RWPE1 (cell line): ENCODE results near the gene SCUBE3.

Experiments
- CTCF ChIA-PET: fragments of 350-600 bp; sonication (Branson Sonifier 250); formaldehyde crosslinking; extraction: SDS; loops from one replicate; lab custom pipeline; 2021; lab: Yijun Ruan, JAX
- POLR2A ChIA-PET: fragments of 400-600 bp; formaldehyde crosslinking; extraction: SDS; loops from one replicate; lab custom pipeline; 2020; ENCODE audit warnings: antibody characterized with exemption; ENCODE audit not compliant: low non-redundant PET; lab: Yijun Ruan, JAX
- DNase-seq: peaks from one replicate; pipeline ENCODE4 v3.0.0; 2012; ENCODE audit warnings: low spot score
- H3K27ac ChIP-seq: fragments of 450-650 bp; 2 replicates; pipeline ENCODE4 v1.5.1; 2017
- TF ChIP-seq, protein P1 (sequence below): fragments of 450-650 bp; conservative IDR thresholded peaks from 2 replicates; pipeline ENCODE4 v1.5.1; 2017; ENCODE audit warnings: low read depth, mild to moderate bottlenecking

Gene SCUBE3

GRCh38 chr6:35259948-35260590, 46.3 kb downstream of the SCUBE3 start:
- ChIA-PET CTCF (interaction anchor here (0.6 kb wide), 2 partner anchors 19 to 82 kb away, joined by 3 to 6 read pairs; partner anchors contain the start of gene PPARD), POLR2A (interaction anchor here (1.0 kb wide), 1 partner anchor 110 kb away, joined by 3 read pairs; no protein-coding TSS in a partner anchor)

DNA sequence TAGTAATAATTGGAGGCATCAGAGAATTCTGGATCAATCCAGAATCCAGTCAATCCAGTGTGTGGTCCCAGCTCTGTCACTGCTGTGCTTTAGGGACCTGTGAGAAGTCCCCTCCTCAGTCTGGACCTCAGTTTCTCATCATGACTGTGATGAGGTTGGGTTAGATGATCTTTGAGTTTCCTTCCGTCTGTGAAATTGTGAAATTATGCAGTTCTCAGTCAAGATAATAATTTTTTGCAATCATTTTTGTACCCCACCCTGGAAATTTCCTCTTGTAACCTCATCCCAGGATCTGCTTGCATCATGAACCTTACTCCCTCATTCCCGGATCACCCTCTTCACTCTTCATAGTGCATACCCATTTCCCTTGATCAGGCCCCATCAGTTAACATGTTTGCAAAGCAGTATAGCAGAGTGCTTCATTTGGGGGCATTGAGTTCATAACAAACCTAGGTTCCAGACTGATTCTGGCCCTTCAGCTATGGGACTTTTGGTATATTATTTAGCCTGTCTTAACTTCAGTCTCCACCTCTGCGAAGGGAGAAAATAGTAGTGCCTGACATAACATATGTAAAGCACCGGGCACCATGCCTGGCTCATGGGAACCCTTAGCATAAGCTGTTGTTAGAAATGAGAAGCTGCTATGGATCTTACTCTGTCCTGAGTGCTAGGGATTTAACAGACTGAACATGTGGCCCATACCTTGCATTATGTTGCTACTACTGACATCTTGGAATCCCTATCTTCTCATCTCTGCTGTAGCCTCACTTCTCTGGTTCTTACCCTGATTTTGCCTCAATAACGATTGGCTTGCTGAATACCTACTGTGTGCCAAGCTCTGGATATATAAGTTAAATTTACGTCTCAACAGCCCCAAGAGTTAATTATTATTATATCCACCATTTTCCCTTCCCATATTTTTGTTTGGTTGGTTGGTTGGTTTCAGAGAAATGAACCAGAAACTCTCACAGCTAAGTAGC, 47.1 kb downstream of the SCUBE3 start:
- POLR2A ChIA-PET, result no interaction called here
- CTCF ChIA-PET, result no interaction called here
- TF ChIP-seq, protein P1, sequence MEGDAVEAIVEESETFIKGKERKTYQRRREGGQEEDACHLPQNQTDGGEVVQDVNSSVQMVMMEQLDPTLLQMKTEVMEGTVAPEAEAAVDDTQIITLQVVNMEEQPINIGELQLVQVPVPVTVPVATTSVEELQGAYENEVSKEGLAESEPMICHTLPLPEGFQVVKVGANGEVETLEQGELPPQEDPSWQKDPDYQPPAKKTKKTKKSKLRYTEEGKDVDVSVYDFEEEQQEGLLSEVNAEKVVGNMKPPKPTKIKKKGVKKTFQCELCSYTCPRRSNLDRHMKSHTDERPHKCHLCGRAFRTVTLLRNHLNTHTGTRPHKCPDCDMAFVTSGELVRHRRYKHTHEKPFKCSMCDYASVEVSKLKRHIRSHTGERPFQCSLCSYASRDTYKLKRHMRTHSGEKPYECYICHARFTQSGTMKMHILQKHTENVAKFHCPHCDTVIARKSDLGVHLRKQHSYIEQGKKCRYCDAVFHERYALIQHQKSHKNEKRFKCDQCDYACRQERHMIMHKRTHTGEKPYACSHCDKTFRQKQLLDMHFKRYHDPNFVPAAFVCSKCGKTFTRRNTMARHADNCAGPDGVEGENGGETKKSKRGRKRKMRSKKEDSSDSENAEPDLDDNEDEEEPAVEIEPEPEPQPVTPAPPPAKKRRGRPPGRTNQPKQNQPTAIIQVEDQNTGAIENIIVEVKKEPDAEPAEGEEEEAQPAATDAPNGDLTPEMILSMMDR, result no peak
- H3K27ac ChIP-seq, result peak overlapping the region; percentile 93
- no peak for DNase-seq

More at GRCh38 chr6:35259948-35260590, 46.3 kb downstream of the SCUBE3 start:
- peak; percentile 86 for DNase-seq
- H3K27ac ChIP-seq, result peak overlapping the region; percentile 93
- TF ChIP-seq, protein P1, result no peak

GRCh38 chr6:35262596-35262995, 48.8 kb downstream of the SCUBE3 start:
- POLR2A ChIA-PET, result no interaction called here
- TF ChIP-seq, protein P1, result no peak
- no peak for DNase-seq
- no peak overlapping the region for H3K27ac ChIP-seq
- CTCF ChIA-PET, result no interaction called here

GRCh38 chr6:35264550-35265274, 51.0 kb downstream of the SCUBE3 start:
- ChIA-PET POLR2A (no interaction called here), CTCF (no interaction called here)
- no peak overlapping the region for H3K27ac ChIP-seq
- TF ChIP-seq, protein P1, result no peak
- no peak for DNase-seq

GRCh38 chr6:35265523-35265922, 51.8 kb downstream of the SCUBE3 start:
- POLR2A ChIA-PET, result no interaction called here
- H3K27ac ChIP-seq, result no peak overlapping the region
- no peak for DNase-seq
- CTCF ChIA-PET, result interaction anchor here (0.9 kb wide), 1 partner anchor 25 kb away, joined by 3 read pairs; no protein-coding TSS in a partner anchor
- TF ChIP-seq, protein P1, result no peak

DNA sequence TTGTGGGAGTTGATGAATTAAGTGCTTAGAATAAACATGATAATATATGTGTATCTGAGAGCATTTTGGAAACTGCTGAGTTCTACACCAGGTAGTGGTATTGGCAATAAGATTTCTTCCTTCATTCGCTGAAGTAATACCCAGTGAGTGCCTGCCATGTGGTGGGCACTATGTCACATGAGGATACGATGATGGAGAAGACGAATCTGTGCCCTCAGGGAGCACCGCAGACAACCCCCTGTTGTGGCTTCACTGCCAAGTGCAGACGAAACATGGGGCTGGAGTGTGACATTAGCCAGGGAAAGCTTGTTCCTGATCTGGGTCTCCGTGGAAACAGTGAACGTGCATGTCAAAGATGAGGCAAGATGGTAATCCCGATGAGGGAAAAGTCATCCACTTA, 53.7 kb downstream of the SCUBE3 start:
- TF ChIP-seq, protein P1, result no peak
- H3K27ac ChIP-seq, result no peak overlapping the region
- DNase-seq, result no peak
- ChIA-PET CTCF (interaction anchor here (0.9 kb wide), 1 partner anchor 27 kb away, joined by 3 read pairs; no protein-coding TSS in a partner anchor), POLR2A (no interaction called here)
